ENCODE measurements around the gene HSF5.
A peak's percentile ranks its signal among the peaks of the same experiment; 100 is the strongest.

Gene HSF5

DNA sequence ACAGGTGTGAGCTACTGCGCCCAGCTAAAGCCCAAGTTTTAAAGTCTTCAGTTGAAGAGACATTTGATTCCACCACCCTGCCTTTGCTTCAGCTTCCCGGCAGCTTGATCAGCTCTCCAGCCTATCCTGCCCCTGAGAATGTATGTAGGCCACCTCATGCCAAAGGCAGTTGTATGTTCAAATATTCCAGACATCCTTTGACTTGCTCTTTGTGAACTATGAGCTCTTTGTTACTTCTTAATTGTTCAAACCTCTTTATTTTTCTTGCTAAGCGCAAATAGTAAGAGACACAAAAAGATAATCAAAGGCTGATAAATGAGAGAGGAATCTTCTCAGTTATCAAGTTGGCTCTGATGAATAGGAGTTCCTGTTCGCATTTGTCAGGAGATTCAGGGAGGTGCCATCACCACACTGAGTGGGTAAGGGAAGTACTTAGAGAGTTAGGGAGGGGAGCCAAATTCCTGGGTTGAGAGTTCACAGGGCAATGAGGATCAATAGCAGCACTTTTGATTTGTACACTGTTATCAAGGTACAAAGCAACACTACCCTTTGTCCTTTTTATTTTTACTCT is 104.2 kb downstream of the HSF5 start:
- no peak for DNase-seq

DNA sequence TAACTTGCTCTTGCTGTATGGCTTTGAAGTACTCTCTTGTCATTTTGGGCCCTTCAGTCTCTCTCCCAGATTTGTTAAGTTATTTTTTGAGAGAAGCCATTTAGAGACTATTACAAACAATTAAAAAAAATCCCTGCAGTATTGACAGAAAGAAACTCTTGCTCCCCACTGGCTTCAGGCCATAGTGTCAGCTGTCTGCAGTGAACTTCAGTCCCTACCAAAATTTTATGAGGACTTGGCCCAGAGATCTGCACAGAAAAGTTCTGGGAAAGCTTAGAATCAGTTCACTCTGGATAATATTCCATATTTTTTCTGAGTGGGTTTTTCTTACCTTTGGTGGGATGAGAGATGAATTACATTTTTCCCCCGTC is 105.4 kb downstream of the HSF5 start:
- DNase-seq = no peak

DNA sequence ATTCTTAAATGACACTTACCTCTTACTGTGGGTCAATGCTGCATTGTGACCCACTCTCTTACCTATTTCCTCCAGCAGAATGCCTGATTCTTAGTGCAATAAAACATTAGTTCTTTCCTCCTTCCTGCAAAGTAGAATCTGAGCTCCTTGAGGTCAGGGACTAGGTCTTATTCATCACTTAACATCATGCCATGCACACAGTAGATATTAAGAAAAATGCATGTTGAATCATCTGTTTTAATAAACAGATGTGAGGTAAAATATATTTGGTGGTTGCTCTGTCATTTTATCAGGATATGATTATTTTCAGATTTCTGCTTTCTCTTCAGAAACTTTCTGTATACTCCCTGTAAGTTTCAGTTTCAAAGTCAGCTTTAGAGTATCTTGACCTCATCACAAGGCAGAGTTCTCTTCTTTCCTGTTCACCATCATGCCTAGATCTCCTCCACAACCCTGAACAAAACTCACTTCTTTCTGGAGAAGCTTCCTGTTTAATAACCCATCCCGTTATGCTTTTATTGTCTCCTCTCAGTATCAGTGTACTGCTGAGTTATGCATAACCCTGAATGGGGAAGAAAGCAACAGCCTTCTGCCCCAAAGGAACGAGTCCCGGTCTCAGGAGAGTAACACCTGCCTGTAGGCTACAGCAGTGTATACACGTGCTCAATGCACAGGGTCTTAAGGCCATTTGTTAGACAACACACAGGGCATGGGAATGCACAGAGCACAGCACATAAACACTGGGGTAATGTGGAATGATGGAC is 105.9 kb downstream of the HSF5 start:
- DNase-seq = peak; percentile 43

DNA sequence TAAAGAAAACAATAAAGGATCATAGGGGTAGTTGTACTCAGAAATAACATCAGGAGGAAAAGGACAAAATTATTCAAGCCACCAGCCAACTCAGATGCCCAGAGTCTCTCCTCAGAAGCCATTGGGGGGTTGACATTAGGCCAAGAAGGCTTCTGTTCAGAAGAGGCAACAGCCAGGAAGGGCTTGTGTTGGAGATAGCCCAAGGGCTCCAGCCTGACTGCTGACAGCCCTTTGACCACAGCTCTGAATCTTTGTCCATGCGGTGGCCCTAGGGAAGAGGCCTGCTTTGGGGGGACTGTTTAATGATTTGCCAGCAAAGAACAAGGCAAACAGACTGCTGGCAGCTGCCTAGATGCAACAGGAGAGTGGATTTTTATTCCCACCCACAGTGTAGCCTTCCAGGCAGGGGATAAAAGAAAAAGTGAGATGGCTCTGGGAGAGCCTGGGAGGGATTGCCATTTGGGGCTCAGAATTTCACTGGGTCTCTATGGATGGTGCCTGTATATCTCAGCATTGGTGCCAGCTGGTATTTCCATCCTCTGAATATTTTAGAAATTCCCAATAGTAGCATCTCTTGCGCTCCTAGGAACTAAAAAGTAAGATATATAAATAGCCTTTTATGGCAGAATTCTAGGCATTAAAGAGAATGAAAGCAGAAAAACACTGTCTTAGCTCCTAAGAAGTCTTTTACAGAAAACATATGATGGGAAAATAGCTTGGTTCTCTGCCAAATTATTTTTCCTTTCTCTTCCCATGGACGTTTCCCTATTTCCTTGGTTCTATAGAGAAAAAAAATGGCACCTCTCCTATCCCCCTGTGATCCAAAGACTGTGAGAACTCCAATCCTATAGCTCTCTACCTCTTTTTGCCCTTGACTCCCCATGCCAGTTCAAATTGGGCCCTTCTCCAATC is 106.8 kb downstream of the HSF5 start:
- DNase-seq = no peak

DNA sequence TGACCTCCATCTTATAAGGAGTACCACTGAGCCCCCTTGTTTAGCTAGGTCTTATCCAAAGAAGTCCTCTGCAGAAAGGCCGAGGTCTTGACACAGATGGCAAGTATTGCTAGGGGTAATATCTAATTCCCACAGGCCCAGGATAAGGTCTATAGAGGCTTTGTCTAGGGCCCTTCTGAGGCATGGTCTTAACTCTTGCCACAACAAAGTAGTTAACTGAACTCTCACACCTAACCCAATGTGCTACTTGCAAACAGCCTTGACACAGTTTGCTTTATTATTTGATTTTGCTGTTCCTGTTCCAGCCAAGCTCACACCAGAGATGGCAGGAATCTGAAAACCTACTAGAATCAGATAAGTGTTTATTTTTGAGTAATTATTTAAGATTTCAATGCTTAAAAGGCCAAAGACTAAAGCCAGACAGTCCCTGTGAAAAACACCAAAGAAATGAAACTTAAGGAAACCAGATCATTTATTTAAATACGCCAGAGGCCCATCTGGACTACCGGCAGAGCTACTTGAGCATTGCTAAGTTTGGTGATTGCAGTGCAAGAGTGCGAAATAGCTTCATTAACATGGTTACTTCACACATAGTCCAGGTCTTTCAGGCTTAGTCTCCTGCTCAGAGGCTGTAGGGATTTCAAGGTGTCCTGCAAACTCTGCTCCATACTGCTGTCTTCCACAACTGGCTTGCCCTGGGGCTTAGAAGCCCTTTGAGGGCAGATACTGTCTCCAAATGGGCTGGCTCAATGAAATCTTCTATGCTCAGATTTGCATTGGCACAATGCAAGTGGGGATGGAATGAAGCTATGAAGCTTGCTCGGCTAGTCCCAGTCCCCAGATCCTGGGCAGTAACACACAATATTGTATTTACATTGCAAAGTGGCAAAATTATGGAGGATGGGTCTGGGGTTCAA is 107.7 kb downstream of the HSF5 start:
- DNase-seq = no peak

DNA sequence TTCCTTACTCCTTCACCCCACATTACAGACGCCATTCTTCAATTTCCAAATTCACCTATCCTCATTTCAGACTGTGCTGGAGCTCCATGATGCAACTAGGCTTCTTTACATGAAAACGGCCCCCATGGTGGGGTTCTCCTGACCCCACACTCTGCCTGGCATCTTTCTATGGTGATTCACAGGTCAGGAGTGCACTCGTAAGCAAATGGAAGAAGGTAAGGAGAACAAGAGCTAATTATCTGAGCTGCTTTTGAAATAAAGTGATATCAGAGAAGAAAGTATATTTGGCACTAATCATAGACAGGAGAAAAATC is 108.7 kb downstream of the HSF5 start:
- DNase-seq = no peak

DNA sequence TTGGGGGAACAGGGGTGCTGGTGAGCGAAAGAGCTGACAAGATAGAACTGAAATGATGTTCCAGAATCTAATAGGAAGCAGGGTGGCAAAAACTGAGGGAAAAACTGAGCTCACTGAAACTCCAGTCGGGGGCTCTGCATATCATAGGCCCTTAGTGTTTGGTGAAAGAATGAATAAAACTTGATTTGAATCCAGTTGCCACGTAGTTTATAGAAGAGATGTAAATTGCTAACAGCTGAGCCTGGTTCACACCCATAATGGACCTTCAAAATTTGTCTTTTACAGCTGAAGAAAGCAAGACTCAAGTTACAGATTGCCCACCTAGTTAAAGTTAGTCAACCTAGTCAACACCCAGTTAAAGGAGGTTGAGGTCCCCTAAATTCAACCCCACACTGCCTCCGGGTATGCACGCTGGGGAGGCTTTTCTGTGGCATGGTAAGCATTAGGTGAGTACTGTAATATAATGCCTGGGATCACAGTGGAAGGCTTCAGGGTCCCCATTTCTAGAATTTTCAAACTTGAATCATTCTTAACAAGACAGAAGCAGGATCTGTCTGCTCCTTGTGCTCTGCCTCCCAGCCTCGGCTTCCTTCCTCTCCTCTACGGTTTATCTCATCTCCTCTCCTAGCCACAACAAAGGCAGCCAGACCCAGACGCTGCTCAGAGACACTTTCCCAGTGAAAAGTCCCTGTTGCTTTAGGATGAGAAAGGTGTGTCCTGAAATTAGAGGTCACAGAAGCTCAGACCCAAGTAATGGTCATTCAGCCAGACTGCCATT is 109.3 kb downstream of the HSF5 start:
- DNase-seq = no peak

DNA sequence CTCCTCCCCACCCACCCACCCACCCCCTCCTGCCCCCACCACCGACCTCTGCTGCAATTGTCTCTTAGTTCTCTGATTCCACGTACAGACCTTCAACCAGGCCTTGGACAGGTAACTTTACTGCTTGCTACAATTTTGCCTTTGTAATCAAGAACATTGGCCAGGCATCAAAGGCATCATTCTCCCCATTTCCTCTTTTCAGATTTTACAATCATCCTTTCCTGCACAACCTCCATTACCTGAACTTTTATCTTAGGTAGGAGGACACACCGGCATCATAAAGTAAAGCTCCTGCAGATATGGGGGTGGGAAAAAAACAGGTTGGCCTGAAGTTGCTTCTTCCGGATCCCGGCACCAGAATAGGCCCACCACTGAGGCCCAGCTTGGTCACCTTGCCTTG is 110.5 kb downstream of the HSF5 start:
- no peak for DNase-seq

DNA sequence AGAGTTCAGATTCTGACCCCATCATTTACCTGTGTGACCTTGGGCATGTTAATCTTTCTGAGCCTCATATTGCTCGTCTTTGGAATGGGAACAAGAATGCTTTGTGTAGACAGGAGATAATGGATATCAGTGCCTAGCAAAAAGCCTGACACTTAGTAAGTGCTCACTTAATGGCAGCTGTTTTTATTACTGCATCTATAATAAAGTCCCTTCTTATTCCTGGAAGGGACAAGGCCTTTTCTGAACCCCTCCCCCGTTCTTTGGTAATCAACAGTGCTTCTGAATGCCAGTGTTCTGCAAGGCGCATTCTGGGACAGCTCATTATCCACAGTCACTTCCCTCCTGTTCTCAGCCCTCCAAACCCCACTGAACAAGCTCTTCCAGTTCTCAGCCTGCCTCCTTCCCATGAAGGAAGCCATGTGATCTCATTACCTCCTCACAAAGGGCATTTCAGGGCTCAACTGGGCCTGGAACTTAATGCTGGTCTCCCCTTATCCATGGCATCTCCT is 111.1 kb downstream of the HSF5 start:
- no peak for DNase-seq

DNA sequence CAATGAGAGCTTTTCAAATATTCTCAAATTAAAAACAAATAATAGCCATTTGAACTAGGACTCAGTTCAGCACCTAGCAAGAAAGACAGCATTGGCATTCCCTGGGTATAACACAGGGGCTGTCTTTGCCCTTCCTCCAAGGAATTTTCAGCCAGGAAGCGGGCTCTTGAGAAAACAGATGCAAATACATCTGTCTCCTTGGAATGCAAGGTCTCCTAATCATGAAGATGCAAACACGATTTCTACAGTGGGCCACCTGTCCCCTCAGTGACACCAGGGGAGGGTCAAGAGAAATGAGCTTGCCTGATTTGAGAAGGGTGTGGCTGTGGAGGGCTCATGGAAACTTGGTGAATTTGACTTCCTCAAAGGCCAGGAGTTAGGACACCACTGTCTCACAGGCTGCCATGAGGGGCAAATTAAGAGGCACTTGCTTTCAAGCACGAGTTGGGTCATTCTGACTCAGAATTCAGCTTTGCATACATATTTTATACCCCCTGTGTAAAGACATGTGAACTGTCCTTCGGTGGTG is 111.7 kb downstream of the HSF5 start:
- no peak for DNase-seq

DNA sequence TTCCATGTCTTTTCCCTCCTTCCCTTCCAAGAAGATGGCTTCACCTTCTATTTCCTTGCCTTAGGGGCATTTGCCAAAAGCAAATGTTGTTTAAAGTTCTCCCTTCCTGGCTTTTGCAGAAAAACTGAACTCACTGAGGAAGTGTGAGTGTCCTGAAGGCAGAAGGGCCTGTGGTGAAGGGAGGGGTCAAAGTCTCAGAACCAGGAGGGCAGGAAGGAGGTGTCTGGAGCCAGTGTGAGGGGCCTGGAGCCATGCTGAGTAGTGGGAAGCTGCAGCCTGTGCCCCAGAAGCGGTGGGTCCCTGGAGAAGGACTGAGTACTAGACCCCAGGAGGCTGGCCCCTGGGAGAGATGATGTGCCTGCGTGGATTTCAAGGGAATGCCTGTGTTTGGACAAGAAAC is 112.4 kb downstream of the HSF5 start:
- no peak for DNase-seq

DNA sequence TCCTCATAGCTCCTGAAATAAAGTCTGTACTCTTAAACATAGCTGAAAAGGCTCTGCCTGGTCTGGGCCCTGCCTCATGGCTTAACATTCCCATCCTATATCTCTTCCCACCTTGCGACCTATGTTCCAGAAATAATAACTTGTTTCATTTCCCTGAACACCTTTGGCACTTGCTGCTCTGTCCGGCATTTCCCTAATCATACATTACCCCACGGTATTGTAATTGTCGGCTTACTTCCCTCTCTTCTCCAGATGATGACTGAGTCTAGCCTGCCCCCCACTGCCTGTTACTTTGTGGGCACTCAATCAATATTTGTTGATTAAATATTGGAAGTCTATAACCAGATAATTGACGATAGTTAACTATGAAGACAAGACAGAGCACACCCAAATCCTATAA is 113.0 kb downstream of the HSF5 start:
- no peak for DNase-seq

DNA sequence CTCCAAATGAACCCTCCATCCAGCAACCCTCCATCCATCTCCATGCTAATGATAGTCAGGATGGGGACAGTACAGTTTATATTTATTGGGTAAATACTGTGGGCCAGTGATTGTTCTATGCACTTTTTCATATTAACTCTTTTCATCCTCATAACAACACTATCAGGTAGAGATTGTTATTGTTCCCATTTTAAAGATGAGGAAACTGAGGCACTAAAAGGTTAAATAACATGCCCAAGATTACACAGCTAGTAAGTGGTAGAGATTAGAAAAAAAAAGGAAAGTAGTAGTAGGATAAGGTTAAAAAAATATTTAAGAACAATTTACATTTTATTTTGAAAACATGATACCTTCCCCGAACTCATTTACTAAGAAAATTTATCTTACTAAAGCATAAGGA is 114.3 kb downstream of the HSF5 start:
- no peak for DNase-seq

DNA sequence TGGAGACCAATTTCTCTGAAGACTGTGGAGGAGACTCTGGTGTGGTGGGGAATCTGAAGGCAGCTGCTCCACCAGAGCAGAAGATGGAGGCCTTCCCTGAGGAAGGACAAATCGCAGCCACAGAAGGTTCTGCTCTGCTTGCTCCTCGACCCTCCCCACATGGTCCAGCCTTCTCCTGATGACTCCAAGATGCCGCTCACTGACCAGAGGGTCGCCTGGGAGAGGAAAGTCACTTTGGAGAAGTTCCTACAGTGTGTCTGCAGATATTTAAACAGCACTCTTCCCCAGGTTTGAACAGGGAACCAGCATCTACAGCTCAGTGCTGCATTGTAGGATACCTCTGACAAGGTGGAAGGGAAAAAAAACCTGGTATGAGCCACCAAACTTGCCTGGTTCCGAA is 115.2 kb downstream of the HSF5 start:
- no peak for DNase-seq

DNA sequence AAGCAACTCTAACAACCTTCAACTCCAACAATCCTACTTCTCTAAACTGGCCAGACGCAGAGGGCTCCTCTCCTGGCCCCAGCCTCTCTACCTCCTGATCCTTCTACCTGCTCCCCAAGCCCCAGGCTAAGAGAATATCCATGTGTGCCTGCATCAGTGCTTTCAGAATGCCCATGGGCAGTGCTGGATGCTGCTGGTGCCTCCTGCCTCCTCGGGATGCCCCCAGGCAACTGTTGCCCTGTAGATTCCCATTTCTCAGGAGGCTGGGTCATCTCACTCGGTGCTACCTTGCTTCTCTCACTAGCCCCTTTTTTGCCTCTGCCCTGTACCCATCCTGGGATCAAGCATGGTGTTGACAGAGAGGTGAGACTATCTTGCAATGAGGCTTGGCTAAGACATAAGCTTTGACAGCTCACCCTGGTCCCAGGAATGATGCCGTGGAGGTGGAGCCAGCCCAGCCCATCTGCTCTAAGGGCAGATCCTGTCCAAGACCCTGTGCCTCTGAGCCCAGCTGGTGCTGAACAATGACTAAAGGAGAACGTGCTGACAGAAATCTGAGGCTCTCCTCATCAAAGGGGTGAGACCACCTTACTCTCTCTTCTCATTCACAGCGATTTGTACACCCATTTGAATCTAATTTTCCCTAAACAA is 116.8 kb downstream of the HSF5 start:
- DNase-seq = no peak

DNA sequence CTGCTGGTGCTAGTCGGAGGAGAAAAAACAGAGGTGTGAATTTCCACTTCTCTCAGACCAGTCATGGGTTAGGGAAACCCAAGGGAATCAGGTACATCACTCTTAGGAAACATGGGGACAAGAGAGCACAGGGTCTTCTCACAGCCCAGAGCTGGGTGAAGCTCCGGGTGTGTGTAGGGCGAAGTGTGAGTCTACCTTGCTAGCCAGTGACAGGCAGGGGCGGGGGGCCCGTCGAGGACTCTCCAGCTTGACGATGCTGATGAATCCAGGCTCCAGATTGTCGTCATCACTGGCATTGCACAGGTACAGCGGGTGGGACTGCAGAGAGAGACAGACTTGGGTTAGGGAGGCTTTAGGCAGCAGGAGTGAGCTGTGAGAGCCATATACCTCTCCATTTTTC is 117.5 kb downstream of the HSF5 start:
- DNase-seq = no peak

DNA sequence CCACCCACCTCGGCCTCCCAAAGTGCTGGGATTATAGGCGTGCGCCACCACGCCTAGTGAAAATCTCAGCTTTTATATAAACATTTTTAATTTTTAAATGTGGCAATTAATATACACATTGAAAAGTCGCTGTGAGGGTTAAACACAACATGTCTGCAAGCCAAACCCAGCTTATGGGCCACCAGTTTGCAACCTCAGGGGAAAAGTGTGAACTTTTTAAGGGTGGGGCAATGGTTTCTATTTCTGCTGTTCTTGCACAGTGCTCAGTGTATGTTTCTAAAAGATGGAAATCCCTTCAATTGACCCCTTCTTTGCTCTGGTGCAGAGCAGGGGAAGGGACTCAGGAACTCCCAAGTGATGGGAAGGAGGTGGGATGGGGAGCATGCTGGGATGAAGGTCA is 117.9 kb downstream of the HSF5 start:
- DNase-seq = no peak
